GM23338 (cell line): ENCODE data around the gene CD72.

Source experiments
- CREB1 ChIP-seq: fragments of 250-450 bp; sonication (Bioruptor Pico); IDR thresholded peaks from 2 replicates; pipeline ENCODE4 v1.5.0; 2020; ENCODE audit warnings: low read depth, mild to moderate bottlenecking, moderate library complexity
- EZH2 ChIP-seq: fragments of 200-600 bp; sonication (generic); IDR thresholded peaks from one replicate; pipeline ENCODE4 v1.8.0; 2017; ENCODE audit warnings: antibody characterized with exemption, mild to moderate bottlenecking, low read depth; ENCODE audit not compliant: unreplicated experiment
- EZH2phosphoT487 ChIP-seq: fragments of 200-600 bp; sonication (generic); IDR thresholded peaks from one replicate; pipeline ENCODE4 v1.8.1; 2018; ENCODE audit warnings: antibody characterized with exemption; ENCODE audit not compliant: unreplicated experiment
- NANOG ChIP-seq: IDR thresholded peaks from 2 replicates; pipeline ENCODE4 v1.6.1; 2016; ENCODE audit warnings: antibody characterized with exemption, borderline replicate concordance
- POLR2AphosphoS5 ChIP-seq: IDR thresholded peaks from 2 replicates; pipeline ENCODE4 v1.6.1; 2016; ENCODE audit warnings: antibody characterized with exemption, low read depth
- TF ChIP-seq, protein P1 (sequence below), 2 experiments: fragments of 200-600 bp in 1 of 2; sonication (generic) in 1 of 2; conservative IDR thresholded peaks; 2 replicates each; pipeline versions ENCODE4 v1.5.1 to v1.6.1; 2016 to 2017; ENCODE audit warnings: antibody characterized with exemption in 2 of 2, low read depth in 2 of 2, mild to moderate bottlenecking in 2 of 2, moderate library complexity in 1 of 2
- TF ChIP-seq, protein P2 (sequence below): IDR thresholded peaks from one replicate; pipeline ENCODE4 v1.6.1; 2018; ENCODE audit warnings: antibody characterized with exemption; ENCODE audit not compliant: unreplicated experiment
- TF ChIP-seq, protein P3 (sequence below): IDR thresholded peaks from 2 replicates; pipeline ENCODE4 v1.6.1; 2016; ENCODE audit warnings: antibody characterized with exemption

DNA sequence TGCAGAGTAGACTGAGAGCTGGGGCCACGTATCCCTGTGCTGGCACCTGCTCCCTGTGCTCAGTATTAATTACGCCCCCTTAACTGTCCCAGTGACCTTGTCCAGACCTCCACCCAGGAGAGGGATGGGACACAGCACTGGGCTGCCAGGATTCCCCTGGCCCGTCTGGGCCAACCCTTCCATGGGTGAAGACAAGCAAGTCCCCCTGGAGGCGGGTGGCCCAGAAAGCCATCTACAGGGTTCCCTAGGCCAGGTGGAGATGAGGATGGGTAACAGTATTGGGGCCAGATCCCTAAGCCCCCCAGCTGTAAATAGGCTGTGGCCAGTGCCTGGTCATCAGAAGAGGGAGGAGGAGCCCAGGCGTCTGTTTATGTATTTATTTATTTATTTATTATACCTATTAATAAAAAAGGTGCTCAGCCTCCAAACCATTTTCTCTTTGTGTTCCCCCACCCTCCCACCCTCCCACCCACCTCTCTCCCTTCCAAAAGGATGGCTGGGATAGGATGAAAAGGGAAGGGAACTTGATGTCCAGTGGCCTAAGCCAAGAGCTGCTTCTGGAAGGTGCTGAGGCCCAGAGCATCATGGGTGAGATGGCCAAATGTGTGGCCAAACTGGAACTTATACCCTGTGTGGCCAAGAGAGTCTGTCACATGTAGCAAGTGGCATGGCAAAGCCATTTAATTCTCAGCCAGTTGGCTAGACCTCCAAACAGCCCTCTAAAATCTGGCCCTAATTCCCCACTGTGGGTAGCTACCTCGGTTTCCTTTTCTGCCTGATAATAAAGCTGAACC is 56.5 kb downstream of the CD72 start:
- TF ChIP-seq POLR2AphosphoS5 (no peak), EZH2 (no peak), EZH2phosphoT487 (no peak), CREB1 (CRISPR knock-in tag) (no peak), NANOG (no peak)
- TF ChIP-seq, protein P1, sequence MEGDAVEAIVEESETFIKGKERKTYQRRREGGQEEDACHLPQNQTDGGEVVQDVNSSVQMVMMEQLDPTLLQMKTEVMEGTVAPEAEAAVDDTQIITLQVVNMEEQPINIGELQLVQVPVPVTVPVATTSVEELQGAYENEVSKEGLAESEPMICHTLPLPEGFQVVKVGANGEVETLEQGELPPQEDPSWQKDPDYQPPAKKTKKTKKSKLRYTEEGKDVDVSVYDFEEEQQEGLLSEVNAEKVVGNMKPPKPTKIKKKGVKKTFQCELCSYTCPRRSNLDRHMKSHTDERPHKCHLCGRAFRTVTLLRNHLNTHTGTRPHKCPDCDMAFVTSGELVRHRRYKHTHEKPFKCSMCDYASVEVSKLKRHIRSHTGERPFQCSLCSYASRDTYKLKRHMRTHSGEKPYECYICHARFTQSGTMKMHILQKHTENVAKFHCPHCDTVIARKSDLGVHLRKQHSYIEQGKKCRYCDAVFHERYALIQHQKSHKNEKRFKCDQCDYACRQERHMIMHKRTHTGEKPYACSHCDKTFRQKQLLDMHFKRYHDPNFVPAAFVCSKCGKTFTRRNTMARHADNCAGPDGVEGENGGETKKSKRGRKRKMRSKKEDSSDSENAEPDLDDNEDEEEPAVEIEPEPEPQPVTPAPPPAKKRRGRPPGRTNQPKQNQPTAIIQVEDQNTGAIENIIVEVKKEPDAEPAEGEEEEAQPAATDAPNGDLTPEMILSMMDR (conservative IDR thresholded peaks at IDR 0.05; ENCODE audit: low read depth in 2 of 2): no peak
- TF ChIP-seq, protein P2, sequence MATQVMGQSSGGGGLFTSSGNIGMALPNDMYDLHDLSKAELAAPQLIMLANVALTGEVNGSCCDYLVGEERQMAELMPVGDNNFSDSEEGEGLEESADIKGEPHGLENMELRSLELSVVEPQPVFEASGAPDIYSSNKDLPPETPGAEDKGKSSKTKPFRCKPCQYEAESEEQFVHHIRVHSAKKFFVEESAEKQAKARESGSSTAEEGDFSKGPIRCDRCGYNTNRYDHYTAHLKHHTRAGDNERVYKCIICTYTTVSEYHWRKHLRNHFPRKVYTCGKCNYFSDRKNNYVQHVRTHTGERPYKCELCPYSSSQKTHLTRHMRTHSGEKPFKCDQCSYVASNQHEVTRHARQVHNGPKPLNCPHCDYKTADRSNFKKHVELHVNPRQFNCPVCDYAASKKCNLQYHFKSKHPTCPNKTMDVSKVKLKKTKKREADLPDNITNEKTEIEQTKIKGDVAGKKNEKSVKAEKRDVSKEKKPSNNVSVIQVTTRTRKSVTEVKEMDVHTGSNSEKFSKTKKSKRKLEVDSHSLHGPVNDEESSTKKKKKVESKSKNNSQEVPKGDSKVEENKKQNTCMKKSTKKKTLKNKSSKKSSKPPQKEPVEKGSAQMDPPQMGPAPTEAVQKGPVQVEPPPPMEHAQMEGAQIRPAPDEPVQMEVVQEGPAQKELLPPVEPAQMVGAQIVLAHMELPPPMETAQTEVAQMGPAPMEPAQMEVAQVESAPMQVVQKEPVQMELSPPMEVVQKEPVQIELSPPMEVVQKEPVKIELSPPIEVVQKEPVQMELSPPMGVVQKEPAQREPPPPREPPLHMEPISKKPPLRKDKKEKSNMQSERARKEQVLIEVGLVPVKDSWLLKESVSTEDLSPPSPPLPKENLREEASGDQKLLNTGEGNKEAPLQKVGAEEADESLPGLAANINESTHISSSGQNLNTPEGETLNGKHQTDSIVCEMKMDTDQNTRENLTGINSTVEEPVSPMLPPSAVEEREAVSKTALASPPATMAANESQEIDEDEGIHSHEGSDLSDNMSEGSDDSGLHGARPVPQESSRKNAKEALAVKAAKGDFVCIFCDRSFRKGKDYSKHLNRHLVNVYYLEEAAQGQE: no peak
- TF ChIP-seq, protein P3, sequence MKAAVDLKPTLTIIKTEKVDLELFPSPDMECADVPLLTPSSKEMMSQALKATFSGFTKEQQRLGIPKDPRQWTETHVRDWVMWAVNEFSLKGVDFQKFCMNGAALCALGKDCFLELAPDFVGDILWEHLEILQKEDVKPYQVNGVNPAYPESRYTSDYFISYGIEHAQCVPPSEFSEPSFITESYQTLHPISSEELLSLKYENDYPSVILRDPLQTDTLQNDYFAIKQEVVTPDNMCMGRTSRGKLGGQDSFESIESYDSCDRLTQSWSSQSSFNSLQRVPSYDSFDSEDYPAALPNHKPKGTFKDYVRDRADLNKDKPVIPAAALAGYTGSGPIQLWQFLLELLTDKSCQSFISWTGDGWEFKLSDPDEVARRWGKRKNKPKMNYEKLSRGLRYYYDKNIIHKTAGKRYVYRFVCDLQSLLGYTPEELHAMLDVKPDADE: no peak
